ENCODE measurements around the gene SOCS1.

The SOCS1 gene

DNA sequence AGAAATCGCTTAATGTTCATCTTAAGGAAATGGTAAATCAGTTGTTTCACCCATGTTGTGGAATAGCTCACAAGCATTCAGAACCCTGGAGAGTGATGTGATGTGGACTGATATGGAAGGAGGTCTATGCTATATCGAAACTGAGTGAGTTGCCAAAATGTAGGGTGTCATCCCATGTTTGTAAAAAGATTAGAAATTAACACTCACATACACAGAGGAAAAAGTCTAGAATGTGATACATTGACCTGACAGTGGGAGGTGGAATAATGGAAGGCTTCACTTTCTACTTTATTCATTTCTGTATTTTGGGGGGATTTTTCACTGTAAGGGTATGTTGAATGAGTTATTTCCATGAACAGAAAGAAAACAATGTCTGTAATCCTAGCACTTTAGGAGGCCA lies 29.8 kb upstream of the SOCS1 start:
- DNase-seq (ENCODE audit: low spot score) = no peak

DNA sequence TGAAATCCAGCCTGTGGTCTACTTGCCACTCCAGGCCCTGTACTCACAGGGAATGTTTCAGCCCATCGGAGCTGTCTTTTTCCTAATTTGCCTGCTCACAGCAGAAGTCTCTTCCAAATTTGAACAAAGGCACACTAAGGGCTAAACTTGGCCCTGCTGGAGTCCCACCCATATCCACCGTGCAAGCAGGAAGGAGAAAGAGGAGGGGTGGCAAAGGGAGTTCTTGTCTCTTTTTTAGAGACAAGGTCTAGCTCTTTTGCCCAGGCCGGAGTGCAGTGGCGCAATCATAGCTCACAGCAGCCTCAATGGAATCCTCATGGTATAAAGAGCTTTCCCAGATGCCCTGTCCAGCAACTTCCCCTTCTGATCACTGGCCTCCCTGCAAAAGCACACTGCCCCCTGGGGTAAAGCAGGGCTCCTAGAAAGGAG lies 27.8 kb upstream of the SOCS1 start:
- no peak for DNase-seq (ENCODE audit: low spot score)

DNA sequence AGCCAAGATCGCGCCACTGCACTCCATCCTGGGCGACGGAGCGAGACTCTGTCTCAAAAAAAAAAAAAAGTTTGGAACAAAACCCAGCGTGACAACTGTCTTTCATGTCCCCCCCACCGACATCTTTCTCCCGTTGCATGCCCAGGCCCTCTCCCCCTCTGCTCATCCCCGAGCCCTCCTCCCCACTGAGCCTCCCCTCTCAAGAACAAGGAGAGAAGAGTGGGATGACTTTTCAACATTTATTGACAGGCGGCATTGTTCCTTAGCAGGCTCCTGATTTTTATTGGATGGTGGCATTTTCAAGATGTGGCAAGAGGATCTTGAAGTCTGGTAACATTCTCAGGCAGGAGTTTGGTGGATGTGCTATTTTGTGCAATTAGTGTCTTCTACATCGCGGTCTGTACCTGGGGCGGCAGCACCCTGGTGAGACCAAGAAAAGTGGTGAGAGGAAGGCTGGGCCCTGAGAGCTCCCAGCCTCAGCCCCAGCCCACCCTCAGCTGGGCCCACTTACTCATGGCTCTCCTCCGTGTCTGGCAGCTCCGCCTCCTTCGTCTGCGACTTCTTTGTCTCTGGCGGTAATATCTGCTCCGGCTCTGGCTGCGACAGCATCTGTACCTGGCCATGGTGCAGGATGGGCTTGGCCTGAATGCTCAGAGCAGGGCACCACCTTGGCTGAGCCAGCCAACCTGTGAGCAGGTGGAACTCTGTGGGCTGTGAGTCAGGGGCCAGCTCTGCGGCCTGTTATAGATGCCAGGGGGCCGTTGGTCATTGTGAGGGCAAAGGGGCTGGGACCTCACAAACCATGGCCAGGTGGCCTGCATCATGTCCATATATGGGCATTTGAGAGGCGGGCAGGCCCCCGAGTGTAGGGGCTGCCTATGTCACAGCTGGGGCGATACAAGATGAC lies 24.9 kb upstream of the SOCS1 start, which contains the start of gene PRM1:
TSS of gene PRM1 (minus strand) at position 715 of the 907 bp plus-strand sequence. CDS start at position 623, 92 bp downstream.
- no peak for DNase-seq (ENCODE audit: low spot score)

DNA sequence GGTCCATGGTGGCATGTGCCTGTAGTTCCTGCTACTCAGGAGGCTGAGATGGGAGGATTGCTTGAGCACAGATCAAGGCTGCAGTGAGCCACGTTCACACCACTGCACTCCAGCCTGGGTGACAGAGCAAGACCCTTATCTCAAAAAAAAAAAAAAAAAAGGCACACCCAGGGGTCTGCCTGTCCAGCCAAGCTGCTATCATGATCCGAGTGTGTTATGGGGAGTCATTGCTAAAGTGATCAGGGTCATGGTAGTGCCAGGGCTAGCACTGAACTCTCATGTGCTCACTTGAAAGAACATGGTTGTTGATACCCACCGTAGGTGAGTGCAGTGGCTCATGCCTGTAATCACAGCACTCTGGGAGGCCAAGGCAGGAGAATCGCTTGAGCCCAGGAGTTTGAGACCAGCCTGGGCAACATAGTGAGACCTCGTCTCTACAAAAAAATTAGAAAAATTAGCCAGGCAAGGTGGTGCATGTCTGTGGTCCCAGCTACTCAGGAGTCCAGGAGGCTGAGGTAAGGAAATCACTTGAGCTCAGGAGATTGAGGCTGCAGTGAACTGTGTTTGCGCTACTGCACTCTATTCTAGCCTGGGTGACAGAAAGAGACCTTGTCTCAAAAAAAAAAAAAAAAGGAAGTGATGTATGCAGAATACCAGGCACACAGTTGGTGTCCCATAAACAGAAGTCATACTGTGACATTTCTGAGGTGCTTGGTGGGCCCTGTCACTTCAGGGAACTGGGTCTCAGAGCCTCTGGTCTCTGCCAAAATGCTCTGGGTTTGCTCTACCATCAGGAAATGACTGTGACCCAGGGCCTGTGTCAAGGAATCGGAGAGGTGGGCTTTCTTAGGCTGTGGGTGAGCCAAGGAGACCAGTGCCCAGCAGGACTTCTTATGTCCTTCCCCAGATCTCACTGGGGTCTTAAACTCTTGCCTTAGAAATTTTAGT lies 23.0 kb upstream of the SOCS1 start:
- no peak for DNase-seq (ENCODE audit: low spot score)

DNA sequence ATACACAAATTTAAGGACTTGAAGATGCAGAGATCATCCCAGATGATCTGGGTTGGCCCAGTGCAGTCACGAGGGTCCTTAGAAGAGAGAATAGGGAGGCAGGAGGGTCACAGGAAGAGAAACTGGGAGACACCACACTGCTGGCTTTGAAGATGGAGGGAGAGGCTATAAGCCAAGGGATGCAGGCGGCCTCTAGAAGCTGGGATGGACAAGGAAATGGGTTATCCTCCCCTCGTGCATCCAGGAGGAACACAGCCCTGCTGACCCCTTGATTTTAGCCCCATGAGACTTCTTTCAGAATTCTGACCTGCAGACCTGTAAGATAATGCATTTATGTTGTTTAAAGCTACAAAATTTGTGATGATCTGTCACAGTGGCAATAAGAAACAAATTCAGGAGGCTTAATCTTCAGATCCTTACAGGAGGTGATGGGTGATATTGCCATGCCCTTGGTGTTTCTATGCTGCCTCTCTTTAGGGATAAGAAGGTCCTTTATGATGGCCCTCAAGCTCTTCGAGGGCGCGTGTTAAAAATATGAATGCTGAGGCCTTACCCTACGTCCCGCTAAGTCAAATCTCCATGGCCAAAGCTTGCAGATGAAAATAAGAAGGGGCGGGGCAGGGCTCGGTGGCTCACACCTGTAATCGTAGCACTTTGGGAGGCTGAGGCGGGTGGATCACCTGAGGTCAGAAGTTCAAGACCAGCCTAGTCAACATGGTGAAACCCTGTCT lies 21.8 kb upstream of the SOCS1 start:
- DNase-seq (ENCODE audit: low spot score) = no peak

DNA sequence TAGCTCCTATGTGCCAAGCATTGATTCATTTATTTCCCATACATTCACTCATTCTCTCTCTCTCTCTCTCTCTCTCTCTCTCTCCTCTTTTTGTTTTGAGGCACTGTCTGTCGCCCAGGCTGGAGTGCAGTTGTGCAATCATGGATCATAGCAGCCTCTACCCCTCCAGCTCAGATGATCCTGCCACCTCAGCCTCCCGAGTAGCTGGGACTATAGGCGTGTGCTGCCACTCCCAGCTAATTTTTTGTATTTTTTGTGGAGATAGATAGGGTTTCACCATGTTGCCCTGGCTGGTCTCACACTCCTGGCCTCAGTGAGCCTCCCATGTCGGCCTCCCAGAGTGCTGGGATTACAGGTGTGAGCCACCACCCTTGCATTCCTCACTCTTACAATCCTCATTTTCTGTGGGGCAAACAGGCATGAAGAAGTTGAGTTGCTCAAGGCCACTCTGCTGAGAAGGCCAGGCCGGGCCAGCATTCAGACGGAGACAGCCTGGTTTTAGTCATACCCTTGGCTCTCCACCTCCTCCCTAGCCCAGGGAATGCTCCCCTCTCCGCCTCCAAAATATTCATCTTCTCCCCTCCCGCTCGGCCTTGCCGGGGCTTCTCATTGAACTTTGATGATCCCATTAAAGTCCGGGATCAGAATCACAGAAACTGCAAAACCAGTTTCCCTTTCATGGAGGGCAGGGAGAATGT lies 21.0 kb upstream of the SOCS1 start:
- no peak for DNase-seq (ENCODE audit: low spot score)

DNA sequence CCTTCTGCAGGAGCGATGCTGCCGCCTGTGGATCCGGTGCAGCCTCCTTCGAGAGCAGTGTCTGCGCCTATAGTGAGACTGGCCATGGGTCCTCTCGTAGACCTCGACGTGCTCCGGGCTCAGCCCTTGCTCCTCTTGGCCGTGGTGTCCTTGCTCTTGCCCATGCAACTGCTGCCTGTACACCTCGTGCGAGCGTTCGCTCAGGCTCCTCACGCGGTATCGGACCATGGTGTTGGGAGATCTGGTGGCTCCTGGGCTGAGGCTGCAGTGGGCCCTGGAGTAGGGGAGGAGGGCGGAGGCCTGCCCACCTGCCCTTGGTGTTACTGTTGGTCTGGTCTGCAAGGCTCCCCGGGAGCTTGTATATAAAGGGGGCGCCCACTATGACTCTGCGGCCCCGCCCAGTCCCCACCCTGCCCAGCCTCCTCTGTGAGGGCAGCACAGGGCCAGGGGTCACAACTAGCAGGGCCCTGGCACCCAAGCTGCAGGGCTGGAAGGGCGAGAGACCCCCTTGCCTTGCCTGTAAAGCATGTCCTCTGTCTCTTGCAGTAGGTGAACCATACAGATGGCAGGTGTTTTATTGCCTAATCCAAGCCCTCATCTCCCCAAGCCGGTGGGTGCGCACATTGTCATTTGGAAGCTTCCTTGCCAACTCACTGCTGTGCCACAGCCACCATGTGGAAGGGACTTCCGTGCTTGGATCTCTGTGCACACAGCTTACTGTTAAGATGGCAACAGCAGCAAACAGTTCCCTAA lies 20.3 kb upstream of the SOCS1 start, which contains the start of gene PRM2:
TSS of gene PRM2 (minus strand) at position 338 of the 753 bp plus-strand sequence. CDS start at position 228, 110 bp downstream.
- DNase-seq (ENCODE audit: low spot score) = no peak

DNA sequence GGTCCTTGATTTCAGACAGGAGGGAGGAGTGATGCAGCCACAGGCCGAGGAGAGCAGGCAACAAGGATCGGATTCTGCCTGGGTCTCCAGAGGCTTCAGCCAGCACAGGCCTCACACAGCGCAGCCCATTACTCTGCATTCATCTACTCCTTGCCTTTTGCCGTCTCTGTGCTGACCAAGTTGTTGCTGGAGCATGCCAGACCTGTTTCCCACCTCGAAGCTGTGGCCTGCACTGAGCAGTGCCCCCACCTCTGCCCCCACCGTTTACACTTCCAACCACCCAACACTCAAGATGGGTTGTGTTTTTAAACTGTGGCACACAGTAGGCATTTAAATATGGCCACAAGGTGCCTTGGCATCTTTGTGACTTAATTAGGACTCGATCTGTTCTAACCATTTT lies 19.0 kb upstream of the SOCS1 start:
- no peak for DNase-seq (ENCODE audit: low spot score)

DNA sequence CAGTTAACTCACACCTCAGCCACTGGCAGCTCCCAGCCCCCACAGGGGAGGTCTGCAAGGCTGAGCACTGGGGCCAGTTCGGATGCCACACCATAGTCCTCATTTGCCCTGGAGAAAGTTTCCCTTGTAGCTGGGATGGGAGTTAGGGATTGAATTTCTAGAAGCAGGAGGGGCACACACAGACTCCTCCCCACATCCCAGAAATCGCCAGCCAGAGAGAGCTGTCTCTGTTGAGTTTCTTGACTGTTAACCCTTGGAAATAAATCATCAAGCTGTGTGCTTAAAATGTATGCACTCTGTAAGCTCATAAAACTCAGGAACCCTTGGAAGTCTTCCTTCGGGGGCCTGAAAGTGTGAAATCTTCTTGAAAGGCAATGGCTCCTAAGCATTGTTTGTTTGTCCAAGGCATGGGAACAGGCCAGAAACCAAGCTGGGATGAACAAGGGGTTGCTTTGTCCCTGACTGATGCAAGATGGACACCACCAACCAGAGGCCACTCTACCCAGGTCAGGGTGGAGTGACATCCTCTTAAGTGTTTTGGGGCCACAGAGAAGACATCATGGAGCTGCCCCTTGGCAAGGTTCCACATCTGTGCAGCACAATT lies 17.8 kb upstream of the SOCS1 start:
- DNase-seq (ENCODE audit: low spot score) = no peak

DNA sequence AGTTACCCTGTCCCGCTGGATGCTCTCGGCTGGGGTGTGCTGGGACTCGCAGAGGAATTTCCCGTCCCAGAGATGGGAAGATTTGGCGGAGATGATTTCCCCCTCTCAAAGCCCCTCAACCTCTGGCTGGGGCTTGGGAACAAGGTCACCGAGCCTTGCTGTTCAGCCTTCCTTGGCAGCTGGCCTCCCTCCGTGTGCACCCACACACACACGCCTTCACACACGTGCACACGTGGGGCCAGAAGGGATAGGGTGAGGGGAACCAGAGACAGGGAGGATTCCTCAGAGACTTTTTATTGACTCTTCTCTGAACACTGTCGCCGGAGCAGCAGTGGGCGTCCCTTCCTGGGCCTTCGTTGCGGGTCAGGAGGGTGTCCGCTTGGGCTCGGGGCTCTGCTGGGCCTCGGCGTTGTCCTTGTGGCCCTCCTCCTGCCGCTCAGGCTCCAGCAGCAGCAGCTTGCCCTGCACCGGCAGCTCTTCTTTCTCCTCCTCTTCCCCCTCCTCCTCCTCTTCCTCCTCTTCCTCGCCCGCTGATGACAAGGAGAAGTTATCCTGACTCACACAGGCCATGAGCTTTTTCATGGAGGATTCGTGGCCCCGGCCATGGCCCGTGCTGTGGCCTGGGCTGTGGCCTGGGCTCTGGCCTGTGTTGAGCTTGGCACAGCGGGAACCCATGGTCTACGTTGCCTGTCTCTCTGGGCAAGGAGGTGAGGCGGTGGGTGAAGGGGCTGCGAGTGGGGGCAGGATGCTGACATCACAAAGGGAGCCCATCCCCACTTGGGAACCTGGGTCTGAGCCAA lies 17.1 kb upstream of the SOCS1 start, which contains the start of gene PRM3:
TSS of gene PRM3 (minus strand) at position 709 of the 800 bp plus-strand sequence. CDS start at position 675, 34 bp downstream.
- no peak for DNase-seq (ENCODE audit: low spot score)

DNA sequence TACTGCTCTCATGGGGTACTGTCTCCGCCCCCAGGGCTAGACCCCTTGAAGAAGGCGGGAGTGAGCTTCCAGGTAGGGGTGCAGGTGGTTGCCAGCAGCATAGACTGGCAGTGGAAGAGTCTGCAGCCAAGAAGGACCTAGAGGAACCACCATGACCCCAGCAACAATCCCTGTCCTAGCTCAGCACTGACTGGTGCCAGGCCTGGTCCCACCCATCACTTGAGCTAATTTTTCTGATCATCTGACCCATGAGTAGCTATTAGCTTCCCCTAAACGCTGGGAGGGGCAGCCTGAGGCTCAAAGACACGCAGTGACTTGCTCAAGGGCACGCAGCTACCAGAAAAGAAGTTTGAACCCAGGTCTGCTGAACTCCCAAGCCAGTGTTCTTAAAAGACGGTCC lies 16.5 kb upstream of the SOCS1 start:
- no peak for DNase-seq (ENCODE audit: low spot score)

DNA sequence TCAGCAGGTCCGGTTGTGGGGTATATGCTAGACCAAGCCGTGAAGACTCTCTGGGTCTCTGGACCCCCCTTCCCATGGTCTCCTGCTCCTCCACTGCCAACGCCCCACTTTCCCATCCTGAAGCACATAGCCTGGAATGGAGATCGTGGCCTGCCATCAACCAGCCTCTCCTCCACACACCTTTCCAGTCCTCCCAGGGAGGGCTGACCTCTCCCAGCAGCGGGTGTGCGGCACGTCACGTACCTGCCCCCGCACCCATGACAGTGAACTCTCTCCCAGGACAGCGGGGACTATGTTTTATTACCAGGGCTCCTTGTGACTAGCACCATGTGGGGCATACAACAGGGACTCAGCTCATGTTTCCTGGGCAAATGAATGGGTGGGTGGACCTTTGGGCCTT lies 15.6 kb upstream of the SOCS1 start:
- DNase-seq (ENCODE audit: low spot score) = no peak

DNA sequence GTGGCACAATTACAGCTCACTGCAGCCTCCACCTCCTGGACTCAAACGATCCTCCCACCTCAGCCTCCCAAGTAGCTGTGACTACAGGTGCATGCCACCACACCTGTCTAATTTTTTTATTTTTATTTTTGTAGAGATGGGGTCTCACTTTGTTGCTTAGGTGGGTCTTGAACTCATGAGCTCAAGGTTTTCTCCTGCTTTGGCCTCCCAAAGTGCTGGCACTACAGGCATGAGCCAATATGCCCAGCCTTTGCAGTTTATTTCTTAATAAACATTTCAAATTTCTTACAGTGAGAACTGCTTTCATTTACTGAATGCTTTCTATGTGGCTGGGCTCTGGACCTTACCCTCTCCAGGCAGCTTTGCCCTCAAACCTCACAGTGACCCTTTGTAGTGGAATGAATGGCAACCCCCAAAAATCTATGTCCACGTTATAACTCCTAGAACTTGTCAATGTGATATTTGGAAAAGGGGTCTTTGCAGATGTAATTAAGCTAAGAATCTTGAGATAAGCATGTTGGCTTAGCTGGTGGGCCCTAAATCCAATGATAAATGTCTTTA lies 14.7 kb upstream of the SOCS1 start:
- no peak for DNase-seq (ENCODE audit: low spot score)

DNA sequence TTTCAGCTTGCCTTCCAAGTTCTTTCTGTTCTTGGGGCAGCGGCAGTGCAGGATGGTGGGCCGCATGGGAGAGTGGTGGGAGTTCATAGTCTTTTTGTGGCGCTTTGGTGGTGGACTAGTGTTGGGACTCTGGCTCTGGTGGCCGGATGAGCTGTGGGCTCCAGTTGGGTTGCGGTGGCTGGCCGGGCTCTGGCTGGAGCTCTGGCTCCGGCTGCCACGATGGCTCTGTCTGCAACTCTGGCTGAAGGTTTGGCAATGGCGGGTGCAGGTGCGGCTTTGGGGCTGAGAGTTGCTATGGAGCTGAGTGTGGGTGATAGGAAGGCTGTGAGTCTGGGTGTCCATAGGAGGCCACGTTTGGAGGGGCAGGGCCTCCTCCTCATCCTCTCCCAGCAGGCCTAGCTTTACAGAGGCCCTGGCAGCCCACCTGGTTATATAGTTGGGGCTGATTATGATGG lies 12.9 kb upstream of the SOCS1 start, which contains the start of gene TNP2:
TSS of gene TNP2 (minus strand) at position 405 of the 455 bp plus-strand sequence. CDS start at position 342, 63 bp downstream.
- no peak for DNase-seq (ENCODE audit: low spot score)

DNA sequence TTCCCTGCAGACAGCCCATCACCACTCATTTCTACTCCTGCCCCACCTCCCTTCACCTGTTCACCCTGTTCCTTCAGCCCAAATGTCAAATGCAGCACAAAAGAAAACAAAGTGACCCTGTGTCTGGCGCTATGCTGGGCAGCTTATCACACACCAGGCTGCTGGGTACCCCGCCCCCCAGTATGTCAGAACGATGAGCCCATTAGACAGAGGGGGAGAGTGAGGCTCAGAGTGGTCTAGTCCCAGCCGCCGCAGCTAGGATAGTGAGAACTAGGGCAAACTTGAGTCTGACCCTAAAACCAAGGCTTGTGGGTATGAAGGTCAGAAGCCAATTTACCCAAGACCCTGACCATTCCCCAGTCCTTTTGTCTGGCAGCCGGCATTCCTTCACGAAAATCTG lies 9.1 kb upstream of the SOCS1 start:
- DNase-seq (ENCODE audit: low spot score) = no peak

DNA sequence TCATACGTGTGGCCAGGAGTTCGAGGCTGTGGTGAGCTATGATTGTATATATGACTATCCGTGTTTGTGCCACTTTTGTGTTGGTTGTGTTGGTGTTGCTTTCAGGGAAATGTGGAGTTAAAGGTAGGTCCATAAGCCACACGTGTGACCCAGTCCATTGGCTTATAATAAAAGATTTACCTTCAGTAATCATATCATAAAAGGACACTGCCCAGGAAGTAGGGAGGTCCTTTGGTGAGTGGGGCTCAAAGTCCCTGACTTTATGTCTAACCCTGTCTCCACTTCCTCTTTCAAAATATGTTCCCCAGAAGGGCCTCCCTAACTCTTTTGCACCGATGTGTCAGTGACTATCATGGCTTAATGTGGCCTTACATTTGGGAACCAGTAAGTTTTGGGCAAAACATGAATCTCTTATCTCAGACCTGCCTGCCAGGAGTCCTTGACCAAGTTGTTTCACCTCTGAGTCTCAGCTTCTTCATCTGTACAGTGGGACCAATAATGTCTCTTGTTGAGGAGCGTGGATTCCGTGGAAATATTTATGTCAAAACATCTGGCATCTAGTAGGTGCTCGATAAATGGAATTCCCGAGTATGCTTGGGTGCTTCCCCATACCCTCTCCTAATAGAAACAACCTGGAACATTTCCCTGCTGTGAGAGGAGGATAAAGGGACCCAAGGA lies 8.3 kb upstream of the SOCS1 start:
- DNase-seq (ENCODE audit: low spot score) = no peak

DNA sequence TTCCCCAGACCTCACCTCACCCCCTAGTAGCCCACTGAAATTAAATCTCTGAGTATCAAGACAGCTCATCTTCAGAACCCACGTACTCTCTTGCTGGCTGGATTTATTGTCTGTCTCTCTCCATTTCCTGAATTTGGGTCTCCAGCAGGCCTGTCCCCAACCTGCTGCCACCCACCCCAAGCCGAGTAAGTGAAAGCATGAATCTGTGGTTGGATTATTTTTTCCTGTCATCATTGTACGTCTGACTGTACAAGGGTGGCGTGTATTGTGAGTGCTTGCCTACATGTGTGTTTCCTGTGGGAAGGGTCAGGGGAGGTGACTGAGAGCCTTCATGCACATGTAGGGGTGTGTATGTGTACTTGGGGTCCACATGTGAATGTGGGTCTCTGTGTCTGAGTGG lies 7.7 kb upstream of the SOCS1 start:
- no peak for DNase-seq (ENCODE audit: low spot score)

DNA sequence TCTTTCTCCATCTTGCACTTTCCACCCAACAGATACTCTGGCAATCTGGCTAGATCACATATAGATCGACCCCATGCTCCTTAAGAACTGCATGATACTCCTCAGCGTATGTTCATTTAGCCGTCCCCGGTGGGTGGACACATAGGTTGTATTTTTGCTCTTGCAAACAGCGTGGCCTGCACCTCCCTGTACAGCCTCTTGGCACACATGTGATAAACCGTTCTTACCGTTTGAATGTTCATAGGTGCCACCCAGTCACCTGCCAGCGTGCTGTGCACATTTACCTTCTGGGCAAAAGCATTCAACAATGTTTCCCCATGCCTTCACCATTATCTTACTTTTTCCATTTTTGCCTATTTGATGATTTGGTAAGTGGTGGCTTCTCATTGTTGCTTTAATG lies 6.9 kb upstream of the SOCS1 start:
- DNase-seq (ENCODE audit: low spot score) = no peak
